H9 (cell line): ENCODE measurements around the gene SGTA. TPM values are rescaled to one million over a fixed set of nuclear protein-coding genes. Genes with fewer than 3 reads are reported as not detected.

Source experiments
- DNase-seq: peaks from one replicate; pipeline ENCODE4 v3.0.0-alpha.2; 2017
- H2AFZ ChIP-seq: one replicate; pipeline ENCODE4 v1.6.1; 2013; ENCODE audit warnings: mild to moderate bottlenecking, low read length, control low read depth, moderate library complexity
- H2AK5ac ChIP-seq: 2 replicates; pipeline ENCODE4 v1.6.1; 2013; ENCODE audit warnings: low read length, control low read depth, mixed read lengths; ENCODE audit not compliant: insufficient read length
- H2BK120ac ChIP-seq: one replicate; pipeline ENCODE4 v1.6.1; 2013; ENCODE audit warnings: low read depth, mild to moderate bottlenecking, low read length, control low read depth, inconsistent platforms; ENCODE audit not compliant: poor library complexity, severe bottlenecking
- H2BK12ac ChIP-seq: 2 replicates; pipeline ENCODE4 v1.6.1; 2013; ENCODE audit warnings: low read length, control low read depth, mixed read lengths, low read depth; ENCODE audit not compliant: insufficient read length
- H2BK15ac ChIP-seq: 2 replicates; pipeline ENCODE4 v1.6.1; 2013; ENCODE audit warnings: low read depth, low read length, control low read depth
- H2BK20ac ChIP-seq: one replicate; pipeline ENCODE4 v1.6.1; 2013; ENCODE audit warnings: low read depth, mild to moderate bottlenecking, low read length, control low read depth, inconsistent platforms; ENCODE audit not compliant: poor library complexity, severe bottlenecking
- H2BK5ac ChIP-seq: 2 replicates; pipeline ENCODE4 v1.6.1; 2013; ENCODE audit warnings: low read length, control low read depth, mixed read lengths; ENCODE audit not compliant: insufficient read length
- H3K14ac ChIP-seq: 2 replicates; pipeline ENCODE4 v1.6.1; 2013; ENCODE audit warnings: low read length, control low read depth; ENCODE audit not compliant: insufficient read depth
- H3K18ac ChIP-seq: 2 replicates; pipeline ENCODE4 v1.6.1; 2013; ENCODE audit warnings: low read depth, mild to moderate bottlenecking, mixed read lengths, low read length, control low read depth; ENCODE audit not compliant: insufficient read length
- H3K23ac ChIP-seq: 2 replicates; pipeline ENCODE4 v1.6.1; 2013; ENCODE audit warnings: low read length, control low read depth, mixed read lengths, low read depth; ENCODE audit not compliant: insufficient read length
- H3K23me2 ChIP-seq: 2 replicates; pipeline ENCODE4 v1.6.1; 2013; ENCODE audit warnings: low read depth, mild to moderate bottlenecking, mixed read lengths, low read length, control low read depth; ENCODE audit not compliant: insufficient read length, poor library complexity, severe bottlenecking
- H3K27ac ChIP-seq: 2 replicates; pipeline ENCODE4 v1.5.1; 2013; ENCODE audit warnings: low read length, control low read depth, mixed read lengths, low read depth; ENCODE audit not compliant: insufficient read length
- H3K27me3 ChIP-seq: 2 replicates; pipeline ENCODE4 v1.6.1; 2013; ENCODE audit warnings: low read length, control low read depth, inconsistent platforms; ENCODE audit not compliant: insufficient read depth
- H3K4ac ChIP-seq: 2 replicates; pipeline ENCODE4 v1.6.1; 2013; ENCODE audit warnings: low read depth, mild to moderate bottlenecking, control low read depth, inconsistent platforms, low read length, moderate library complexity
- H3K4me1 ChIP-seq: 2 replicates; pipeline ENCODE4 v1.6.1; 2013; ENCODE audit warnings: low read length, control low read depth, inconsistent platforms; ENCODE audit not compliant: insufficient read depth
- H3K4me2 ChIP-seq: 2 replicates; pipeline ENCODE4 v1.6.1; 2013; ENCODE audit warnings: low read length, control low read depth, mixed read lengths; ENCODE audit not compliant: insufficient read length, insufficient read depth
- H3K56ac ChIP-seq: 2 replicates; pipeline ENCODE4 v1.6.1; 2013; ENCODE audit warnings: low read depth, mild to moderate bottlenecking, mixed read lengths, low read length, control low read depth; ENCODE audit not compliant: insufficient read length
- H3K79me1 ChIP-seq: 2 replicates; pipeline ENCODE4 v1.6.1; 2013; ENCODE audit warnings: low read depth, mild to moderate bottlenecking, moderate library complexity, low read length, control low read depth, inconsistent platforms; ENCODE audit not compliant: insufficient read depth, poor library complexity, severe bottlenecking
- H3K79me2 ChIP-seq: 2 replicates; pipeline ENCODE4 v1.6.1; 2013; ENCODE audit warnings: low read length, control low read depth, inconsistent platforms; ENCODE audit not compliant: insufficient read depth
- H3K9ac ChIP-seq: 2 replicates; pipeline ENCODE4 v1.6.1; 2013; ENCODE audit warnings: low read length, control low read depth, mixed read lengths; ENCODE audit not compliant: insufficient read length; ENCODE audit errors: extremely low read depth
- H3K9me3 ChIP-seq: one replicate; pipeline ENCODE4 v1.6.1; 2013; ENCODE audit warnings: low read depth, low read length, inconsistent platforms; ENCODE audit not compliant: control insufficient read depth
- H3T11ph ChIP-seq: one replicate; pipeline ENCODE4 v1.6.1; 2013; ENCODE audit warnings: mild to moderate bottlenecking, low read length, control low read depth, inconsistent platforms
- H4K20me1 ChIP-seq: one replicate; pipeline ENCODE4 v1.6.1; 2013; ENCODE audit not compliant: control insufficient read depth, insufficient read length, insufficient read depth
- H4K5ac ChIP-seq: 2 replicates; pipeline ENCODE4 v1.6.1; 2013; ENCODE audit warnings: low read depth, mild to moderate bottlenecking, mixed read lengths, low read length, control low read depth; ENCODE audit not compliant: insufficient read length
- H4K8ac ChIP-seq: replicated peaks from 2 replicates; pipeline ENCODE4 v1.6.1; 2013; ENCODE audit warnings: low read length, control low read depth, mixed read lengths, low read depth; ENCODE audit not compliant: insufficient read length
- H4K91ac ChIP-seq: 2 replicates; pipeline ENCODE4 v1.6.1; 2013; ENCODE audit warnings: low read depth, mild to moderate bottlenecking, moderate library complexity, mixed read lengths, low read length, control low read depth; ENCODE audit not compliant: insufficient read length
- H3K27ac Mint-ChIP-seq, 3 experiments: 2 replicates in 2 of 3; 3 replicates in 1 of 3; pipeline ENCODE4 v1.8.0; 2020 to 2021; ENCODE audit warnings: mixed read lengths in 3 of 3, mild to moderate bottlenecking in 1 of 3, moderate library complexity in 1 of 3
- H3K27me3 Mint-ChIP-seq: 2 replicates; pipeline ENCODE4 v1.8.0; 2021; ENCODE audit warnings: low read depth, mild to moderate bottlenecking, moderate library complexity, mixed read lengths
- H3K36me3 Mint-ChIP-seq, 3 experiments: 2 replicates in 2 of 3; 3 replicates in 1 of 3; pipeline ENCODE4 v1.8.0; 2020 to 2021; ENCODE audit warnings: low read depth in 3 of 3, mixed read lengths in 3 of 3; ENCODE audit not compliant: insufficient read depth in 1 of 3
- H3K4me1 Mint-ChIP-seq, 2 experiments: 2 replicates each; pipeline ENCODE4 v1.8.0; 2020; ENCODE audit warnings: mixed read lengths in 2 of 2
- H3K4me3 Mint-ChIP-seq, 2 experiments: 2 replicates in 1 of 2; 3 replicates in 1 of 2; pipeline ENCODE4 v1.8.0; 2020 to 2021; ENCODE audit warnings: mild to moderate bottlenecking in 2 of 2, mixed read lengths in 2 of 2, moderate library complexity in 1 of 2
- H3K9me3 Mint-ChIP-seq, 2 experiments: 2 replicates in 1 of 2; 3 replicates in 1 of 2; pipeline ENCODE4 v1.8.0; 2020; ENCODE audit warnings: mild to moderate bottlenecking in 2 of 2, mixed read lengths in 2 of 2, moderate library complexity in 1 of 2
- WGBS: extraction: QIAGEN DNeasy Blood & Tissue Kit; methylation state at CpG from one replicate; pipeline ENCODE4 v1.1.7; 2013; ENCODE audit warnings: missing lambda C conversion rate, low lambda C conversion rate, mixed read lengths; ENCODE audit not compliant: insufficient read length; ENCODE audit errors: extremely low coverage; 5-methylcytosine and 5-hydroxymethylcytosine counted together
- total RNA-seq: library from RNA; stranded (reverse); gene quantifications from 2 replicates; pipeline ENCODE4 v1.2.1, GENCODE V29; 2021
- TF ChIP-seq, protein P1 (sequence below): fragments of 200-600 bp; sonication (generic); conservative IDR thresholded peaks from 3 replicates; pipeline ENCODE4 v1.8.0; 2021; ENCODE audit warnings: antibody characterized with exemption, mild to moderate bottlenecking

SGTA gene
- total RNA-seq, 1 experiment from 2014 or later: 102 TPM

DNA sequence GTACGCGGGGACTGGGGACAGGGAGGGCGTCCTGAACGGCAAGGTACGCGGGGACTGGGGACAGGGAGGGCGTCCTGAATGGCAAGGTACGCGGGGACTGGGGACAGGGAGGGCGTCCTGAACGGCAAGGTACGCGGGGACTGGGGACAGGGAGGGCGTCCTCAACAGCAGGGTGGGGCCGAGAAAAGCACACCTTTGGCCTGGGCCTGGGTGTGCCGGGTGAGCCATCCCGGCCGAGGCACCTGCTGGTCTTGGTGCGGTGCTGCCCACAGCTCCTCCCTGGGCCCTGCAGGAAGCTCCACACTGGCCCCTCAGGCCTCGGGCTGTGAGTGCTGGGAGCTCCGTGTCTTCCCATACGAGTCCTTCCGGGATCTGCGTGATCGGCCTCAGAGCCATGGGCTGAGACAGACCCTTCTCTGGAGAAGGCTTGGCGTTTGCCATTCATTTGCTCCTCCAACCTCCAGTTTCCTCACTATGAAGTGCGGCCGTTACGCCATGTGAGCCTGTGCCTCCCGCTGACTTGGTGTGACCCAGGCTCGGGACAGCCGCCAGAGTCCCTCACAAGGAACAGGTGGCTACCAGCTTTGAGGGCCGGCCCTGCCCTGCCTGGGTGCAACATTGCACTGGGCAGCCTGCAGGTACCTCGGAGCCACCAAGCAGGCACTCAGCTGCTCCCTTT lies 28.8 kb upstream of the SGTA start:
- Histone ChIP-seq H2BK12ac (no peak overlapping the region), H2BK120ac (no peak overlapping the region), H3K27me3 (no peaks in the 10 kb centered on the region), H3K14ac (no peak overlapping the region), H3K27ac (no peak overlapping the region), H4K91ac (no peak overlapping the region), H3K9me3 (no peaks in the 10 kb centered on the region), H3K56ac (no peak overlapping the region), H4K8ac (no peak overlapping the region), H3K23ac (no peak overlapping the region), H3K4me1 (no peaks in the 10 kb centered on the region), H2AK5ac (no peak overlapping the region), H2BK15ac (no peak overlapping the region), H3K4ac (no peak overlapping the region), H3T11ph (no peak overlapping the region), H2BK20ac (no peak overlapping the region), H4K5ac (no peak overlapping the region), H2BK5ac (no peak overlapping the region), H4K20me1 (no peaks in the 10 kb centered on the region), H3K4me2 (no peak overlapping the region), H3K79me1 (no peaks in the 10 kb centered on the region), H3K18ac (no peak overlapping the region), H2AFZ (no peak overlapping the region), H3K9ac (no peak overlapping the region), H3K79me2 (no peaks in the 10 kb centered on the region), H3K23me2 (no peaks in the 10 kb centered on the region)
- TF ChIP-seq, protein P1, sequence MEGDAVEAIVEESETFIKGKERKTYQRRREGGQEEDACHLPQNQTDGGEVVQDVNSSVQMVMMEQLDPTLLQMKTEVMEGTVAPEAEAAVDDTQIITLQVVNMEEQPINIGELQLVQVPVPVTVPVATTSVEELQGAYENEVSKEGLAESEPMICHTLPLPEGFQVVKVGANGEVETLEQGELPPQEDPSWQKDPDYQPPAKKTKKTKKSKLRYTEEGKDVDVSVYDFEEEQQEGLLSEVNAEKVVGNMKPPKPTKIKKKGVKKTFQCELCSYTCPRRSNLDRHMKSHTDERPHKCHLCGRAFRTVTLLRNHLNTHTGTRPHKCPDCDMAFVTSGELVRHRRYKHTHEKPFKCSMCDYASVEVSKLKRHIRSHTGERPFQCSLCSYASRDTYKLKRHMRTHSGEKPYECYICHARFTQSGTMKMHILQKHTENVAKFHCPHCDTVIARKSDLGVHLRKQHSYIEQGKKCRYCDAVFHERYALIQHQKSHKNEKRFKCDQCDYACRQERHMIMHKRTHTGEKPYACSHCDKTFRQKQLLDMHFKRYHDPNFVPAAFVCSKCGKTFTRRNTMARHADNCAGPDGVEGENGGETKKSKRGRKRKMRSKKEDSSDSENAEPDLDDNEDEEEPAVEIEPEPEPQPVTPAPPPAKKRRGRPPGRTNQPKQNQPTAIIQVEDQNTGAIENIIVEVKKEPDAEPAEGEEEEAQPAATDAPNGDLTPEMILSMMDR: no peak
- no CpG with 5 or more reads among the region's 34 CpGs for WGBS
- Mint-ChIP-seq H3K36me3 (peaks cover 17 to 46% (median 28%) of the 10 kb centered on the region in 3 experiments), H3K4me3 (no peak overlapping the region), H3K27ac (0 out of 7 replicates have a peak overlapping the region, but pooled peaks of 1 of the 3 experiments have one; percentile 44), H3K9me3 (no peaks in the 10 kb centered on the region), H3K4me1 (no peaks in the 10 kb centered on the region), H3K27me3 (no peaks in the 10 kb centered on the region; the same call in 1 of the 2 replicates)
- no peak for DNase-seq
